VCaP (cell line): ENCODE measurements around the gene CEP76.

Experiments
- H3K27ac ChIP-seq: fragments of 450-650 bp; 2 replicates; pipeline ENCODE4 v1.5.1; 2017
- CTCF ChIP-seq: fragments of 450-650 bp; conservative IDR thresholded peaks from 2 replicates; pipeline ENCODE4 v1.5.1; 2017; ENCODE audit warnings: mild to moderate bottlenecking, moderate library complexity

CEP76 gene

DNA sequence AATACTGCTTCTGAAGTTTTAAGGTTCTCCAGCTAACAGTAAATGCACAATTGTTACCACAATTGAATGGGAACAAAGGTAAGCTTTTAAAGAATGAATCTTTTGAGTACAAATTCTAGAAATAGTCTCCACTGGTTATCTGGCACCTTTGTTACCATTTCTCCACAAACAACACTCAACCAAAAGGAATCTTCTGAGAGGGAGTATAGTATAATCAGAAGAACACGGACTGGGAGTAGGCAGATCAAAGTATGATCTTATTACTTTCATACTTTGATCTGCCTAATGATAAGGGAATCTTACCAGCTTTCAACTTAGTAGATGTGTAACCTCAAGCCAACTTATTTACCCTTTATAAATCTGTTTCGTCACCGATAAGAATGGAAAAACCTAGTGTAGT, 1.4 kb downstream of the CEP76 start:
- no peak for TF ChIP-seq CTCF
- H3K27ac ChIP-seq: peak overlapping the region; percentile 98

GRCh38 chr18:12699747-12700146, 2.8 kb downstream of the CEP76 start:
- no peak for TF ChIP-seq CTCF

GRCh38 chr18:12694032-12694431, 8.5 kb downstream of the CEP76 start:
- H3K27ac ChIP-seq: no peak overlapping the region
- no peak for TF ChIP-seq CTCF

More at GRCh38 chr18:12699747-12700146, 2.8 kb downstream of the CEP76 start:
- no peak overlapping the region for H3K27ac ChIP-seq

DNA sequence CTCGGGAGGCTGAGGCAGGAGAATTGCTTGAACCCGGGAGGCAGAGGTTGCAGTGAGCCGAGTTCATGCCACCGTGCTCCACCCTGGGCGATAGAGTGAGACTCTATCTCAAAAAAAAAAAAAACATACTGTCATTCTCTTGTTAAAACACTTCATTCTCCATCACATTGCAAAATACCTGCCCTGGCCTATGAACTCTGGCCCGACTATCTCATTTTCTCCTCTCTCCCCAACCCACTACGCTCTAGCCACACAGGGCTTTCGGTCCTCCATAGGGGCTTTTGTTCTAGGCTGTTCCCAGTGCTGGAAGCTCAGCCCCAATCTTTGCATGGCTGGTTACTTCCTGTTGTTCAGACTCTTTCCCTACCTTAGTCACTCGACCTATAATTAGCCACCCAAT, 10.3 kb downstream of the CEP76 start:
- H3K27ac ChIP-seq: no peak overlapping the region
- no peak for TF ChIP-seq CTCF

DNA sequence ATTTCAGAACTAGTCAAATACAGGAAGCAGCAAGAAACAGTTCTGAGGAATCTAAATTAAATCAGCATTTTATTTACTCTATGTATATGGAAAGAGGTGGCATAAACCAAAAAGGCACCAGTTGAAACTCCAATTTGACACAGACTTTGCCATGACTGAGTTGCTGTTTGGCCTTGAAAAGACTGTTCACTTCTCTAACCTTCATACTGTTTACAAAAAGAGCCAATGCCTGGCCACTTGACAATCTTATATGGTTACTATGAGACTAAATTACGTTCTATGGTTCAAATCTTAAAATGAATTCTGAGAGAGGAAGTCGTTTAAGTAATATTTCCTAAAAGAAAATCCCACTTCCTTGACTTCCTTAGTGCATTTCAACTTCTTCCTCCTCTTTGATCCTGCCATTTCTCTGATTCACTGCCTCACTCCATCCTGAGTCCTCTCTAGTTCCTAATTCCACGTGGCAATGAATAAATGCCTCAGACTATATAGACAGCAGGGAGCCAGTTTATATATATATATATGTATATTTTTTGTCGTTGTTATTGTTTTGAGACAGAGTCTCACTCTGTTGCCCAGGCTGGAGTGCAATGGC, 13.2 kb downstream of the CEP76 start:
- TF ChIP-seq CTCF: no peak
- H3K27ac ChIP-seq: no peak overlapping the region

DNA sequence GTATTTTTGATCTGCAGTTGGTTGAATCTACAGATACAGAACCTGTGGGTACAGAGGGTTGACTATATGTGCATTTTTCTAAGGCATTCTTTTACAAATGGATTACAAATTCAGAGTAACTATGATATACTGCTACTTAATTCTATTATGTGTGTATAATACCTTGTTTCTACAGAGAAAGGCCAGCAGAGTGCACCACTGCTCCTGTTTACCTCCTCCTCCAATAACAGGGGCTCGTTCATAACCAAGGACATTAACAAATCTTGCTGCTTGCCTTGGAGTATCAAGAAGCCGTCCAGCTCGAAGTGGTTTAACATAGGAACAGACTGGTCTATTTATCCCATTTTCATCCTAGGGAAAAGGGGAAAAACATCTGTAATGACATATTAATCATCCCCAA, 16.4 kb downstream of the CEP76 start:
- TF ChIP-seq CTCF: peak; percentile 57
- H3K27ac ChIP-seq: no peak overlapping the region

DNA sequence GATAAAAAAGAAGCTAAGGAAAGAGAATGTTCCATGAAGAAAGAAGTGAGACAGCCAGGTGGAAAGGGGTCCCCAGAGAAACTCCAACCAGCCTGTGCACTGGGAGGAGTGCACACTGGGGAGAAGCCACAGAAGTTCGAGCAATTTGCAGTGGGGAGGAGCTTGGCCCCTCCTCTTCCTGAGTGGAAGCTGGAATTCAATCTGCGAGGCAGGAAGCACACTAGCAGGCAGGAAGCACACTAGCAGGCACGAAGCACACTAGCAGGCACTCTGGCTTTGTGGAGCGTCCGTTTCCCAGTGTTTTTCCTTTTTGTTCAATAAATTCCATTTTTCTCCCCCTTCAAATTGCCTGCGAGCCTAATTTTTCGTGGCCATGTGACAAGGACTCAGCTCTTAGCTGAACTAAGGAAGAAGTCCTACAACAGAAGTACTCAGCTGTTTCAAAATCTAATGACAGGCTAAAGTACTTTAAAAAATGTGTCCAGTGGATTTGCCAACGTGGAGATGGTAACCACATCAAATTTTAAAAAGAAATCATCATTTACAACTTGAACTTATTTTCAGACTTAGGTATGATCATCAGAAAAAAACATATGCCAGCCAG, 23.2 kb downstream of the CEP76 start:
- TF ChIP-seq CTCF: no peak
- peak overlapping the region; percentile 44 for H3K27ac ChIP-seq
